Left lobe of liver (tissue), 2 donors: Measurements from ENCODE around the gene CDKAL1. TPM values are rescaled to one million over a fixed set of nuclear protein-coding genes. Genes with fewer than 3 reads are reported as not detected.
"Not testable (repeated sequence)": the region's sequence is repeated elsewhere in the genome, so short reads cannot be mapped to it uniquely, and the experiment has no call there.

Experiments
- ATAC-seq: fragments of 200-7000 bp; cut with Tn5 transposase; one replicate; pipeline ENCODE4 v1.9.1; 2020; ENCODE audit warnings: mild to moderate bottlenecking, moderate library complexity
- DNase-seq: peaks from one replicate; pipeline ENCODE4 v3.0.0-alpha.2; 2020; ENCODE audit warnings: low spot score
- total RNA-seq: library from RNA; stranded (reverse); gene quantifications from one replicate; pipeline ENCODE4 v1.2.1, GENCODE V29; 2021
- donor health status: DM: no; HTN: no; CAD: no; lungs with moderate emphysema.
- donor health status: DM: no; HTN: yes; CAD: no.

Gene CDKAL1
- total RNA-seq, 1 donor from 2014 or later, result 5.1 TPM

DNA sequence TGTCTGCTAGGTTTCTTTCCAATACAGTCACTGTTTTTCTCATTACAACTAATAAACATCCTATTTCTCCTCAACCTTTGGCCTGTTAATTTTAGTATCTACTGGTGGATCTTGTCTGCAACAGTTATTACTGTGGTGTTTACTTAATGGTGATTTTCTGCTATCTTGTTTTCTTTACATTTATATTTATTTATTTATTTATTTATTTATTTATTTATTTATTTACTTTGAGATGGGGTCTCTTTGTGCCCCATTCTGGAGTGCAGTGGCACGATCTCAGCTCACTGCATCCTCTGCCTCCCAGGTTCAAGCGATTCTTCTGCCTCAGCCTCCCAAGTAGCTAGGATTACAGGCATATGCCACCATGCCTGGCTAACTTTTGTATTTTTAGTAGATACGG is 15.1 kb downstream of the CDKAL1 start:
- ATAC-seq, DNase-seq: not testable (repeated sequence)

DNA sequence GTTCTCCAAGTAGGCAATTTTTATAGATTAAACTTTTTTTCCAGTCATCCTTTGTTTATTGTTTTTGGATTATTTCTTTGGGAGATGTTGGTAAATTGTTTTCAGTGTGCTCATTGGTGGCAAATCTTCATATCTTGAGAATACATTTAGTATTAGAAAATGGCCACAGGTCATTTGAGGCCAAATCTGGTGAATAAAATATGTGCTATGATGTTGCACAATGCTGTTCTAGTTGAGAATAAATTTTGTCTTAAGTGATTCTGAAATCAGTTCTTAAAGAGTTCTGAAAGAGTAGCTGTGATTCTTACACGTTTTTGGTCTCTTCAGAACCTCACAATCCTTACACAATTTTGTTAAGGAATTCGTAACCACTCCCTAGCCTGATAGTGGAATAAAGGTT is 20.1 kb downstream of the CDKAL1 start:
- ATAC-seq (no peak), DNase-seq (no peak)

DNA sequence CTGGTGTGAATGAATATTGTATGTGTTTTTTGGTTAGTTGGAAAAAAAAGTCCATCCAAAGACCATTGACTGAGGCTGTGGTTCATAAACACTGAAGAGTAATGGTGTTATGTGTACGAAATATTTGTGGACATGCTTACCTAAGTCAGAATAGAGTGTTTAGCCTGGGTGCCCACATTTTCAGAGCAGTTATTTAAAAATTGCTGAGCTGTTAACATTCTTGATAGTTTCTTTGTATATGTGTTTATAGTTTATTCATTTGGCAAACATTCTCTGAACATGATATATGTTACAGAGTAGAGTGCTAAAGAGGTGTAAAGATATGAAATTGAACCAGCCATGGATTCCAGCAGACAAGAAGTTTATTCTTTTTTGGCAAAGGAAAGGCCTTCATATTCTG is 20.6 kb downstream of the CDKAL1 start:
- DNase-seq (no peak), ATAC-seq (no peak)

DNA sequence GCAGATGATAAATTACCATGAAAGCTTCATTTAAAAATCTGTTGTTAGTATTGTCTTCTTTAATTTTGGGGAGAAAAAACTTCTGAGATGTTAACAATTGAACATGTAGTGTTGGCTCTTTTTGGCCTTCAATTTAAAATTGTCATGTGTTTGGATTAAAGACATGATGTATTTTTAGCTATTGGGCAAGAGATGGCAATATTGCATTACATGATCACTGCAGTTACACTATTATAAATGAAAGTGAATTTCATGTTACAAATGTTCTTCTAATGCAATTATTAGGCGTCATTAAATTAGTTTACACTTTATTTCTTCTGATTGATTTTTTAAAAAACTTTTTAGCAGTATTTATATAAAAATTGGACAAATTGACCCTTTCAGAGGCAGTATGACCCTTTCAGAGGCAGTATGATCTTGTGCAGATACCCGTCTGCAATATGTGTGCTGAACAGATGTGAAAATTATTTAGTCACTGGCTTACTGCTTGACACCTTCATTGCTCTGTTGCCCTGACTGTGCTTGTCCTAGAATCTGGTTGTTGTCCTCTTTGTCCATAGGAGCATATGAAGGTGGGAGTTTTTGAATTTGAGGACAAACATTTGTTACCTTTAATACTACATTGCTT is 25.8 kb downstream of the CDKAL1 start:
- no peak for DNase-seq

DNA sequence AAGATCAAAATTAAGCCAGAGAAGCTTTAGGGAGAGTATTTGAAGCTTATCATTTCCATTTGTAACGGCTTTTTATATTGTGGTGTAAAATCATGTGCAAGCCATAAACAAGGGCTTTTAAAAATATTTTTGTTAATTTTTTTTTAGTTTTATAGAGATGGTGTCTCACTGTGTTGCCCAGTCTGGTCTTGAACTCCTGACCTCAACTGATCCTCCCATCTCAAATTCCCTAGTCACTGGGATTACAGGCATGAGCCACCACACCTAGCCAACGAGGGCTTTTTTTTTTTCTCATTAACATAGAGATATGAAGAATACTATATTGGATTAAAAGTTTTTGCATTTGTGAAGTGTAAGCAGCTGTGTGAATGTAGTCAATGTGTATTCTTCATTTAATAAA is 29.1 kb downstream of the CDKAL1 start:
- no peak for DNase-seq
- ATAC-seq, result no peak

More for the DNA sequence above, 25.8 kb downstream of the CDKAL1 start:
- ATAC-seq, result peak; percentile 31

DNA sequence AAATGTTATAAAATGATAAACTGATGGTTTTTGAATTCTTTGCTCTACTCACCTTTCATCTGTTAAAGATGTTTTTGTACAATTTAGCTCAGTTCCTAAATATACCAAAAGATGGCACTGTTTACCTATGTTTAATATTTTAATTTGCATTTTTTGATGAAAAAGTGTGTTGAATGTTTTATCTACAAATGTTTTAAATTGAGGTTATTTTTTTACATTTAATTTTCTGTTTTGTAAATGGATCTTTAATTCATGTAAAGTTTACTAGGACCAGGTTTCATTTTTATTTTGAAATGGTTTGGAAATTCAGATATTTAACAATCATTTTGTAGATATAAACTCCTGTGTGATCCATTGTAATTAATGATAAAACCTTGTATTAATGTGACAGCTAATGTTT is 30.0 kb downstream of the CDKAL1 start:
- no peak for DNase-seq
- peak; percentile 53 for ATAC-seq

DNA sequence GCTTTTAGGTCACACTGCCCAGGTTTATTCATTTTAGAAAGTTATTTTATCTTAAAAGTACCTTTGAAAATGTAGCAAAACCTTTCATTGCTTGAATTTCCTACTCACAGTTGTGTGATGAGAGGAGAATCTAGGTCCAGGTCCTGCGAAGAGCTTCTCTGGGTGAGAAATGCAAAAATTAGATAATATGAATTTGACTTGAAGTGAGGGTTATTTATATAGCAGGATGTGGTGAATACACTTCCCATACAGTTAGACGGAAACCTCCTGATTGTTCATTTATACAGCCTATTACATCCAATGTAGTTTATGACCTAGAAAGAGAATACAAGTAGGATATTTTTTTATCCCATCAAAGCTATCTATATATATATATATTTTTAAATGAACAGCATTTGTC is 30.5 kb downstream of the CDKAL1 start:
- no peak for ATAC-seq
- no peak for DNase-seq

DNA sequence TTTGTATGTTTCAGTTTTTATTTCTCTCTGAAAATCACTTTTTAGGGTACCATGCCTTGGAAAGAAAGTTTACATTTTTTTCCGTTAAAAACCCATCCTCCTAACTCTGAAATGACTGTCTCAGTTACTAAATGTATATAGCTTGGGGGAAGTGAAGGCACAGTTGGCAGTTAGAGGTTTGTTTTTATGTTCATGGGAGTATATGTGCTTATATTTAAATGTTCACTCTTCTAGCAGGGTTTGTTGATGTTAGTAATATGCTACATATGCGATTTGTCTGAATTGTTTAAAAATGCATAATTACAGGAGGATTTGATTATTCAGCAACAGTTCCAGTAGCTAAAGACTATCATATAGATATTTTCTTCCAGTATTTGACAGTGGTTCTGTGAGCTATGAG is 31.1 kb downstream of the CDKAL1 start:
- ATAC-seq (no peak), DNase-seq (no peak)

DNA sequence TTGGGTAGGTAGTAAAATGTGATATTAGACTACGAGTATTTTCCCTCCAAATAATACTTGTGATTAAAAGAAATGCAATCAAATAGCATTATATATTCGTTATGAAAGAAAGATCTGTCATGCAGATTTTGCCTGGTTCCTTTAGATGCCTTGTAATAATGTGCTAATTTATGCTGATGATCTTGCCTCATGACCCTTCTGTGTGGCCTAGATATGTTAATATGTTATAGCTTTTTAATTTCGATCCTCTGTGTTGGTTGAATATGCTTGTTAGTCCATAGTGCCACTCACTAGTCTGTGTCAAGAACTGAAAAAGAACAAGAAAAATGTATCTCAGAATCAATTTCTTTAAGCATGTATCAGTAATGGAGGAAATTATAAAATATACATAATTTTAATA is 31.9 kb downstream of the CDKAL1 start:
- no peak for DNase-seq
- no peak for ATAC-seq

DNA sequence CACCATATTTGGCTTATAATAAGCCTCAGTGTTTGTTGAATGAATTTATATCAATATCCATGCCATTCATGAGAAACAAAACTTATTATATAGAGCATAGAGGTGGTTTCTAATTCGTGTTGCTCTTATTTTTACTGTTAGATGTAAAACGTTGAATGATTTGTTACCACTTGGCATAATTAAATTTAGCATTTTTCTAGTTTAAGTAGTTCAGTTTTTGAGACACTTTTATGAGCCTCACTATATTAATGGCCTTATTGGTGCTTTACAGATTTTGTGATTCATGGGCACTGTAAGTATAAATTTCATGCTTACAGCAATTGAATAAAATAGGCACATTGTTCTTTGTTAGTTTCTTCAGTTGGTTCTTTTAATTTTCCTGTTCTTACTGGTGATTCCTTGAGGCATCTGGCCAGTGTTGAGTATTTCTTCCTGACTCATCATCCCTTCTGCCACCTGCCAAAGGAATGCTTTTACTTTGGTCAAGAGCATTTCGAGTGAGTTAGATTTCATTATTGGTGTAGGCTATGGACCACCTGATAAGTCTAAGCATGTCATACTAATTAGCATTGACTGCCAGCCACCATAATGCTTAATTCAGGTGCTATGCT is 34.8 kb downstream of the CDKAL1 start:
- no peak for DNase-seq
- no peak for ATAC-seq

DNA sequence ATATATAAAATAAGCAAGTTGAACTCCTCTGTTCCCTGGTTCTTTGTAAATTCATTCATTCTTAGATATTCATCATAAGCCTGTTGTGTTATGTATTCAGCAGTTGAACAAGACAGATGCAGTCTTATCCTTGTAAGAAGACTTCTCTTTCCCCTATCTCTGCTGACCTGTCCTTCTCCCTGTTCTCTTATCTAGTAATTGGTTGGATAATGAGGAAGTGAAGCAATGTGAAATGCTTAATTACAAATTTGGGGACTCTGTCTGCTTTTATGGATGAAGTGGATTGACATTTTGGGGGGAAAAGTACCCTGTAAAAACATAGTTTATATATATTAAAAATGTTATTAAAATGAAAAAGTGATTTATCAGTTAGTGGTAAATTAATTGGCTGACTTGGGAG is 37.0 kb downstream of the CDKAL1 start:
- ATAC-seq (no peak), DNase-seq (no peak)

DNA sequence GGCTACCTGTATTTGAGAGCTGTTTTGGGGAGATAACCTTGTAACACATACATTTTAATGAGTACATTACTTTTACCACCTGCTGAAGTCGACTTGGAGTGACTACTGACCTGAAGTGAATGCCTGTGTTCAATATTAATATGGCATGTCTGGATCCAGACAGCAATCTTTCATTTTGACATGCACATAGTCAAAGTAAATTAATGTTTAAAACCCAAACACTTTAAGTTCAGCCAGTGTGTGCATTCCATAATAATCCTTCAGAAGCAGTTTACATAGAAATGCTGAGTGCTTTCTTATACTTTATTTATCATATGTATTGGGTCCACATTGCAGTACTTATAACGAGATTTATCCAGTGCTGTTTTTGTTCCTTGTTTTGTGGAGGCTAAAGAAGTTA is 38.0 kb downstream of the CDKAL1 start:
- DNase-seq, result no peak
- ATAC-seq, result no peak

DNA sequence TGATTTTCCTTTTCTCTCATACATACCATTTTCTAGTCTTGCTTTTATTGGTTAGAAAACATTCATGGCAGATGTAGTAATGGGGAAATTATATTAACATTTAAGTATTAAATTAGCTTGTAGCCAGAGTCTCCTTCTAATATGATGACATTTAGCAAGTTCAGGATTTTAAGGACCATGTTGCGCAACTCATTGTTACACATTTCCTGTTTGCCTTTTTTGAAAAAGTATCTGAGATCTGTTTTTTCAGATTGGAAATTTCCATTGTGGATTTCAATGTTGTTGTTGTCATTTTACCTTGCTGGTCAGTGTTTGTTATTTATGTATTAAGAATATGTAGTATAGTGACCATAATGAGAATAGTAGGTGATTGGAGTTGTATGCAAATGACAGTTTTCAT is 38.7 kb downstream of the CDKAL1 start:
- ATAC-seq, result no peak
- no peak for DNase-seq

DNA sequence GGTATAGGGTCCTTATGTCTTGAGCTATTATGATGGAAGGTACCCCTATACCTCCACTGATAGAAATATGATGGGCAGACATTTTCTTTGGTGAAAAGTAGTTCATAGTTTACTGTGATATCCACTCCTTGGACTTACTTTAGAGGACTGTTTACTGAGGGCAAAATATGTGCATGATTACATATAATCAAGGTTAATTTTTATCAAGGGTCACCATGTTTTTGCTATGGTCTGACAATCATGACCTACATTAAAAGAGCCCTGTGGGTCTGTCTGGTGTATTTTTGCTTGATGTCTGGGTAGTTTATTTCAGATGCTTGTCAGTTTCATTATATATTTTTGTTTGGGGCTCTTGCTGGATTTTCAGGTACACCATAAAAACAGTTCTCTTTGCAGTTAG is 40.1 kb downstream of the CDKAL1 start:
- no peak for ATAC-seq

DNA sequence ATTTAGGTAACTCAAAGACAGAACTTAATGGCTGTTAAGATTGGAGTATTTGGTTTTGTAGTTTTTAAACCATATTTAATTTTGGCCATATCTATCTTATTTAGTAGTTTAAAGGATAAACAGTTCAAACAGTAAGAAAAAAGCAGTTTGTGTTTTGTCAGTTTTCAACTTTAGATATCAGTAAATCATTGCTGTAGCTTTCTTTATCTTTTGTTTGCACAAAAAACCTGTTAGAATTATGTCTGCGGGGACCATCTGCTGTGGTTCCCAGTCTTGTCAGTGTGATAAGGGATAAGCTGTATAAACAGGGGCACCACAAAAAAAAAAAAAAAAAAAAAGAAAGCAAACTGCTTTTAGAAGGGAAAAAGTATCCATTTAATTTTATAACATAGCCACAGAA is 40.9 kb downstream of the CDKAL1 start:
- ATAC-seq, result no peak
- DNase-seq, result no peak

More for the DNA sequence above, 40.1 kb downstream of the CDKAL1 start:
- no peak for DNase-seq

DNA sequence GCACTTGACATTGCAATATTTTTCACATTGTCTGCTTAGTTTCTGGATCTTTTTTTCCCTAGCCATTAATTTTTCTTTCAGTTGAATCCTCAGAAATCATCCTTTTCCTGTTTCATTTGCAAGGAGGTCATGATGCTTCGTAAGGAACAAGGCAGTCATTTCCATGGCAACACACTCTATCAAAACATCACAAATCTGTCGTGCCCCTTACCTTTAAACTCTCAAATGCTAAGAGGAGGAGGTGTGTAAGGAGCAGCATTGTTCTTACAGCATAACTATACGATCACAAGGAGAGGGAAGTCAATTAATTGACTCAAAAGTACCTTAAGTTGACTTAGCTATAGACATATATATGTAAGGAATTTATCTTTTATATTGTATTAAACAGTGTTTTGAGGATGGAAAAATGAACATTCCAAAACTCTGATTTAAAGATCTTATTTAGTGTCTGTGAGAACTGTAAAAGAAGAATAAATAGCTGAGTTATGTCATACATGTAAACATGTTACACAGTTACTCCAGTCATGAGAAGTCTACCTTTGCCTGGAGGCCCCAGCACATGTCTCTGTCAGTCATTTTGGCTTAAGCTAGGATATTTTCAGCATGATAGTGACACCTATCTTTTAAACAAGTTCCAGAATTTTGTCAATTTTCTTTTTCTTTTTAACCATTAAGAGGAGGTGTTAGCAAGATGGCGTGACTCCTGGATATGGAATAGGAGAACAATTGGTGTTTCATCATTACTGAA is 41.6 kb downstream of the CDKAL1 start:
- ATAC-seq (no peak), DNase-seq (no peak)

DNA sequence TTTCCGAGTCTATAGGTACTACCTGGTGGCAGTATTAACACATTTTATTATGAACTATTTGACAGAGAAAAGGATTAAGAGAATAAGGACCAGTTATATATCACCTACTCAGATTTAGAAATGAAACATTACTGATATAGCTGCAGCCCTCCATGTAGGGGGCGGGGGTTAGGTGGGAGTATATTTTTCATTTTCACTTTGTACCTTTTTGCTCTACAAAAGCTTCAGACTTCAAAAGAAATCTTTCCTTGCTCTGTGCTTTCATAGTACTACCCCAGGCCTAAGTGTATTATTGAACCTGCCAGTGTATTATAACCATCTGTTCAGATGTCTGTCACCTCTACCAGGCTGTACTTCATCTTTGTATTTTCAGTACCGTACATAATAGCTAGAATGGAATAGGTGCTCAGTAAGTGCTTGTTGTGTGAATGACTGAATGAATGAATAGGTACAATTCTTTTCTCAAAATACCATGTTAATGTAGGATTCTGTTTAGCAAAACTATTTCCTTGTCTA is 43.0 kb downstream of the CDKAL1 start:
- ATAC-seq, result no peak
- DNase-seq, result no peak

DNA sequence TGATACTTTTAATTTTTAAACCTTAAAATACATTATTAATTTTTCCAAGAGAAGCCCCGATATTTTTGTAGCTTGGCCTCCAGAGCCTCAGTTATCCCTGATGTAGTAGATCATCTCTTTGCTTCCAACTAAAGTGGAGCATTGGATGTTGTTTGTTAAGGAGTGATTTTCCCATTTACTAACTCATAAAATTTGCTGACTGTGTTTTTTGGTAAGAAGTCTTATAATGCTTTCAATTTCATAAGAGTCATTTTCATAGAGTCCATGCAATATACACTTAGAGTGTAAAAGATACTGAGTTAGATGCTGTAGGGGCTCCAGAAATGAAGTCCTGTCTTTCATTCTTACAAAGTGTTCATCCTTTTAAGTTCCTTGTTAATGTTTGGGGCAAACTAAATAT is 46.8 kb downstream of the CDKAL1 start:
- no peak for ATAC-seq
- DNase-seq, result no peak

DNA sequence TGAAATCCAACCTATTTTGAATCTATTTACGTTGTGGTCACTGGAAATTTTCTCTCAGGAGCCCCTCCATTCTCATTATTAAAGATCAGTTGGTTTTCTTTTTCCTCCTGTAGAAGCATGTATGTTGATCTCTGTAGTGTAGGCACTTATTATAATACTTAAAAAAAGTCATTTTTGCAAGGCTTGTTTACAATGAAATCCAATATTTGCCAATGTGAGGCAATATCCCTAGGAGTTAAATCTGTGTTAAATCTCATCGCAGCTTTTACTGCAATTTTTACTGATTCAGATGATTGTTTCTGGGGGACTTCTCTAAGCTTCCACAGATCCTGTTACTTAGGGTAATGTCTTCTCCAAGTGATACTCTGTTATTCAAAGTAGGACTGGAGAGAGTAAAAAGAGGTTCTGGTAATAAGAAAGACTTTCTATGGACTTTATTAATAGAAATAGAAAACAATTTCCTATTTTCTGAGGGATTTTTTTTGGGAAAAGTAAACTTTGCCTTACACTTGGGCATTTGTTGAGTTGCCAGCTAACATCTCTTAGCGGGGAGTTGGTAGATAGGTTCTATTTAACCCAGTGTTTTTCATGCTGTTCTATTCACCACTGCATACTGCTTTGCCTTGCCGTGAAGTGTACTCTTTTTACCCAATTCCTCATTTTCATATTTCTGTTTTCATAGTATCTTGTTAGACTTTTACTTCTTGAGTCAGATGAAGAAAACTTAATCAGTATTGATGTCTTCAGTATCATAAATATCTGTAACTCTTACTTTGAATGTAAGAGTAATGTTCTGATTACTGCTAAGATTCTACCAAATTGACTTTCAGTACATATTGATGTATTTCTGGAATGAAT is 48.6 kb downstream of the CDKAL1 start:
- DNase-seq, result no peak
- no peak for ATAC-seq

DNA sequence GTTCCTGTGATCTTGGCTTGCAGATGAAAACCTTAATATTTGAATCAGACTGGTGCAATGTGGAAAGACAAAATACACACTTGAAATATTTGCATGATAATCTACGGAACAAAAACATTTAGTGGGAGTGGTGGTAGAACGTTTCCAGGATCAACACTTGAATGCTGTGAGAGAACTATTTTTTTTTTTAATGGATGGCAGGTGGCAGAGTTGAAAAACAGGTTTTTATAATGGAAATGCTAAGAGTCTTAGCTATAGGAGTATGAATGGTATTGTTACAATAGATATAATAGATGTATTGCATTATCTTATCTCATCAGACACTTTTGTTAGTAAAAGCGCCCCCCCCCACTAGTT is 49.2 kb downstream of the CDKAL1 start:
- DNase-seq (no peak), ATAC-seq (no peak)

DNA sequence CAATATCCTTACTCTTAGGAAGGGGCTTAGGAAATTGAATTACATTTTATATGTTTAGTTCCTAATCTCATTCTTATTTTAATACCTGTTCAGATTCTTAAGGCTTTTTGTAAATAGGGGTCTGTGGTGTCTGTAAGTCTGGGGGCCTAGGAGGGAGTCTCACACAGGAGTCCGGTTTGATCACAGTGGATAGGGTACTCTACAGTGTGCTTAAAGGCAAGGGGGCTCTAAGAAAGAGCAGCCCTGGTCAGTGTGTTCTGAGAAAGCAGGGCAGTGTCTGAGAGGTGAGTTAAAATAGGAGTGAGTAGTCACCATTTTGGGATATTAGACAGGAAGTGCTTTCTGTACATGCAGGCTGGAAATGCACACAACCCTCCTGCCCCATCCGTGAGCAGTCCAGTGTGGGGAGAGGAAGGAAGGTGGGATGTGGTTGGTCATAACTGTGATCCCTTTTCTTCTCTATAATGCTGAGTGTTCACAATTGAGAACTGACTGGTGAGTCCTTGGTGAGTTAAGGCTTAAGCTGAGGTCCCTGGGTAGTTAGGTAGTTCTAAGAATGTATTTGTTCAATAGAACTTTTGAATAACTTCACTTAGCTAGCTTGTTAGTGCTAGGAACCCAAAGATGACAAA is 50.0 kb downstream of the CDKAL1 start:
- ATAC-seq (no peak), DNase-seq (no peak)
